NCI-H2196 (cell line): ENCODE results near the gene CST7.
"Not testable (repeated sequence)": the region's sequence is repeated elsewhere in the genome, so short reads cannot be mapped to it uniquely, and the experiment has no call there.

ENCODE experiments used
- DNase-seq: peaks from one replicate; lab custom pipeline; 2025; ENCODE audit not compliant: unreplicated experiment; lab: John Stamatoyannopoulos, UW

The CST7 gene

GRCh38 chr20:25000268-25000801, 51.3 kb downstream of the CST7 start:
- DNase-seq: peak; percentile 84

GRCh38 chr20:25001323-25001722, 52.3 kb downstream of the CST7 start:
- DNase-seq: not testable (repeated sequence)

- no peak for DNase-seq
Observed at GRCh38 chr20:25003002-25003401, 53.9 kb downstream of the CST7 start.

- DNase-seq: peak; percentile 63
Observed at GRCh38 chr20:25005220-25005619, 56.2 kb downstream of the CST7 start.

- DNase-seq: no peak
Observed at GRCh38 chr20:25005661-25006060, 56.6 kb downstream of the CST7 start.

- no peak for DNase-seq
Observed at GRCh38 chr20:25006431-25007167, 57.5 kb downstream of the CST7 start.

GRCh38 chr20:25007491-25008305, 58.6 kb downstream of the CST7 start:
- DNase-seq: no peak

- DNase-seq: no peak
Observed at GRCh38 chr20:25008388-25009217, 59.5 kb downstream of the CST7 start.
